Activated CD4-positive, alpha-beta T cell treated with anti-CD3 and anti-CD28 coated beads, Interleukin-2, Interleukin-4, amounts not matched to agents 100 ng/mL and 50 ng/mL, durations not matched to agents 16 hours and 8 hours (primary cell): ENCODE measurements around the gene SUMF1.
"Not testable (repeated sequence)": the region's sequence is repeated elsewhere in the genome, so short reads cannot be mapped to it uniquely, and the experiment has no call there.

Source experiments
- DNase-seq: peaks from one replicate; pipeline ENCODE4 v3.0.0-alpha.2; 2020; ENCODE audit warnings: low spot score

The SUMF1 gene

DNA sequence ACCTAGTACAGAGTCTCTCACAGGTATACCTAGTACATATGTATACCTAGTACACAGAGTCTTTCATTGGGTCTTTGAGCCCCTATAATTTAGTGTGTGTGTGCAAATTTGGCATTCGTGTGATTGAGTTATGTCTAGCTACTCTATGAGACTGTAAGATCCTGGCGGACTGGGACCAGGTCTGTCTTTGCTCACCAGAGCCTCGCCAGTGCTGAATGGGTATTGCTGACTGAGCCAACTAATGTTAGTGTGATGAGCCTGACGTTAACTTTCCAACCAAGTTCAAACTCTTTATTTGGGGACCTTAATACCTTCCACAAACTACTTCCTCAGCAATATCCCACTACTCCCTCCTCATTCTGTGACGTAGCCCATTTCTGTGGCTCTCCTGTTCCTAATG is 128.3 kb downstream of the SUMF1 start:
- no peak for DNase-seq

DNA sequence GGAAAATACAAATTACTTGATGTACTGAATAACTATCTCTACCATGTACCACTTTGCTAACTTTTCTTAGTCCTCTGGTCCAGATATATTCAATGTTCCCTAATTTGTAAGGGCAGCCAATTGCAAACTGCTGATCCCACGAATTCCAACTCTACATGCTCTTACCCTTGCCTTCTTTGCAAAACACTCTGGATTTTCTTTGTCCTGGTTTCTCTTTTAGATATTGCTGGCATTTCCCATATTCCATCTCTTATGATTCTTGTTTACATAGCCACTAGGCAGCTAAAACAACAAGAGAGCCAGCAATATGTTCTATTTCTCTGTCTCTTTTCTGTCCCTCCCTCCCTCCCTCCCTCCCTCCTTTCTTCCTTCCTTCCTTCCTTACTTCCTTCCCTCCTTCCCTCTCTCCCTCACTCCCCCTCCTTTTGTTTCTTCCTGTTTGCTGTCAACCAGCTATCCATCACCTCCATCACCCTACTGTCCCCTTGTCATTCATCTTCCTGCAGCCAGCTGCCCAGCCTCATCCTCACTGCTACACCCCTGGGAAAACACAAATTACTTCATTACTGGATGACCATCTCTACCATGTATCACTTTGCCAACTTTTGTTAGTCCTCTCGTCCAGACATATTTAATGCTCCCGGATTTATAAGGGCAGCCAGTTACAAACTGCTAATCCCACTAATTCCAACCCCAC is 130.1 kb downstream of the SUMF1 start:
- DNase-seq: no peak

DNA sequence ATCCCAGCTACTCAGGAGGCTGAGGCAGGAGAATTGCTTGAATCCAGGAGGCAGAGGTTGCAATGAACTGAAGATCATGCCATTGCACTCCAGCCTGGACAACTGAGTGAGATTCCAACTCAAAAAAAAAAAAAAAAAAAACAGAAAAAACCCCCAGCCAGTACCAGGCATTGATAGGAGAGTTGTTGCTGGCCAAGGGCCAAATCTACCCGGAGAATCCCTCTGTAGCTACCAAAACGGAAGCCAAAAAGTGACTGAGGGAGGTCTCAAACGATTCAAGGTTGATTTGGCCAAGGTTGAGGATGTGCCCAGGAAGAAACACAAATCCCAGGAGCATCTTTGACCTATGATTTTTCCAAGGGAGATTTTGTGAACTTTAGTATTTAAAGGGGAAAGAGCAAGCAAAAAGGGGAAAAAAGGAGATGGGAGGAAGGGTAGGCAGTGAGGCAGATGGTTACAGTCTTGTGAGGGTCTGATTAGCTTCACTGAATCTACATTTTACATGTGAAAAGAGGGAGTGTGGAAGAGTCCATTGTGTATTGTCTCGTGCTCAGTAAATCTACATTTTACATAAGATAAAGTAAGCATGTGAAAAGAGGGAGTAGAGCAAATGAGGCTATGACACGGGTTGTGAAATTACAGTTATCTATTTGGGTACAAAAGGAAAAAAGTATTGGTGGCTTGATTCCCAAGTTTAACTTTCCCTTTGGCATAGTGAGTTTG is 131.1 kb downstream of the SUMF1 start:
- no peak for DNase-seq

DNA sequence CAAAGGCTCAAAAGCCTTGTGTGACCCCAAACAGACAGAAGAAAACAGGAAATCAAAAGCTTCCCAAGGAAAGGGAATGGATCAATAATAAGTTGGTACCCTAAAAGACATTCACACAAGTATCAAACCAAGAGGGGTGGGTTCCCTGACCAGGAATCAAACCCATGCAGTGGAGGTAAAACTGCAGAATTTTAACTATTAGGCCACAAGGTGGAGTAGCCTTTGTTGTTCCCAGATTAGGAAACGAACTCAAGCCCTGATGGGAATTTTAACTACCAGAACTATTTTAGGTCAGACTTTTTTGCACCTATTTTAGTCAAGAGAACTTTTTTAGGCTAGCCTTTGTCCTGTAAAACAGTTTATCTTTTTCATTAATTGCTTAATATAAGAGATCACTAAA is 132.5 kb downstream of the SUMF1 start:
- no peak for DNase-seq

DNA sequence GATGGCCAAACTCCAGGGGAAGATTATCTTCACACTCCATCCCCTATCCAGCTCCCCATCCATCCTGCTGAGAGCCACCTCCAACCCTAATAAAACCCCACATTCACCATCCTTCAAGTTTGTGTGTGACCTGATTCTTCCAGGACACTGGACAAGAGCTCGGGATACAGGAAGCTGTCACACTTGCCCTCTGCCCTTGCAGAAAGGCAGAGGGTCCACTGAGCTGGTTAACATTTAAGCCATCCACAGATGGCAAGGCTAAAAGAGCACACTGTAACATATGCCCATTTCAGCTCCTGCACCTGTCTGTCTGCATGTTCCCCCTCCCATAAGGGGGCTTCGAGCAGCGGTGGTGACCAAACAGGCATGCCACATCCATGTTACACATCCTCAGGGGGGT is 134.1 kb downstream of the SUMF1 start:
- no peak for DNase-seq

DNA sequence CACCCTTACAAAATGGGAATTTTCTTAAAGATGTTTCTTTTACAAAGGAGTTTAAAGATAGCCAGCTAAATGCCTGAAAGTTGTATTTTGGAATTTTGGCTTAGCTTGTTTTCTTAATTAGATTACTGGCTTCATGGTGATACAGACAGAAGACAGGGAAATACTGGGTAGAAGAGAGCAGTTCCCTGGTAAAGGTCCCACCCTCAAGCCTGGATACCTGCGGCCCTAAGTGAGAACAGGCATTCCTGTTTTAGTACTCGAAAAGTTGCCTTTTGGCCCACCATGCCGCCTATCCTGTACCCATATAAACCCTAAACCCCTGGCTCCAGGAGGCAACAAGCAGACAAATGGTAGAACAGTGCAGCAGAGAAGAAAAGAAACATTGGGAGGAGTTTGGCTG is 134.5 kb downstream of the SUMF1 start:
- DNase-seq: no peak

DNA sequence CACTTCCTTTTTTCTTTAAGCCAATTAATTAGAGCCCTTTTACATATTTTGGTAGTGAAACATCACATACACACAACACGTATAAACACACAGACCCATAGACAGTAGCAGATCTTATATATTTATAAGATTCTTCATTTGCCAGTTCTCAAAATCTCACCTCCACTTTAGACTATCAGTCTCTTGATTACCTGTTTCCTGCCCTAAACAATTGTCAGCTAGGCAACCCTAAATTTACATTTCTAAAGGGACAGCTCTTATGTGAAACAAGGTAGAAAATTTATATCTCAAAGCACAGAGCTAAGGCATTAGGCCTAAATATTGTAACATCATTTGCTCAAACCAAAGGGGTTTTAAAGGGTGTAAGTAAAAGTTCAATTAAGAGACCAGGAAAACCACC is 135.0 kb downstream of the SUMF1 start:
- no peak for DNase-seq

DNA sequence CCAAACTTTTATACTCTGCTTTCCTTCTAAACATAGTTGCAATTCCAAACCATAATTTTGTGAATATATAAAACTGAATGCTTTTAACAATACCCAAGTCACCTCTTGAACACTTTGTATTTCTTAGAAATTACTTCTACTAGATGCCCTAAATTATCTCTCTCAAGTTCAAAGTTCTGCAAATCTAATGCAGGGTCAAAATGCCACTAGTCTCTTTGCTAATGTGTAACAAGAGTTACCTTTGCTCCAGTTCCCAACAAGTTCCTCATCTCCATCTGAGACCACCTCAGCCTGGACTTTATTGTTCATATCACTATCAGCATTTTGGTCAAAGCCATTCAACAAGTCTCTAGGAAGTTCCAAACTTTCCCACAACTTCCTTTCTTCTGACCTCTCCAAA is 137.3 kb downstream of the SUMF1 start:
- not testable (repeated sequence) for DNase-seq

DNA sequence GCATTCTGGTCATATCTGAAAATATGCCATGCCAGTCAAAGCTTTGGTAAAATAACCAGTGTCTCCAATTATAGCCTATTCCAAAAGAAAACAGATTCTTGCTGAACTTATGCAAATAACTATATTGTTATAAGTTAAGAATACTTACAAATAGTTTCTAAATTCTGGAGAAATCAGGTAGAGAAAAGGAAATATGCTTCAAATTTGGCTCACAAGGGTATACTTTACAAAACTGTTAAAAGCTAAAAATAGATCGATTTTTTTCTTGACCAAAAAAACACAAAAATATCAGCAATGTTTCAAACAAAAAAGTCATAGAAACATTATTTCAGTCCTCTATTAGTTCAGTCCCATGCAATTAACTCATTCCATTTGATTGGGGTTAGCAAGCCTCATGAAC is 140.2 kb downstream of the SUMF1 start:
- no peak for DNase-seq

DNA sequence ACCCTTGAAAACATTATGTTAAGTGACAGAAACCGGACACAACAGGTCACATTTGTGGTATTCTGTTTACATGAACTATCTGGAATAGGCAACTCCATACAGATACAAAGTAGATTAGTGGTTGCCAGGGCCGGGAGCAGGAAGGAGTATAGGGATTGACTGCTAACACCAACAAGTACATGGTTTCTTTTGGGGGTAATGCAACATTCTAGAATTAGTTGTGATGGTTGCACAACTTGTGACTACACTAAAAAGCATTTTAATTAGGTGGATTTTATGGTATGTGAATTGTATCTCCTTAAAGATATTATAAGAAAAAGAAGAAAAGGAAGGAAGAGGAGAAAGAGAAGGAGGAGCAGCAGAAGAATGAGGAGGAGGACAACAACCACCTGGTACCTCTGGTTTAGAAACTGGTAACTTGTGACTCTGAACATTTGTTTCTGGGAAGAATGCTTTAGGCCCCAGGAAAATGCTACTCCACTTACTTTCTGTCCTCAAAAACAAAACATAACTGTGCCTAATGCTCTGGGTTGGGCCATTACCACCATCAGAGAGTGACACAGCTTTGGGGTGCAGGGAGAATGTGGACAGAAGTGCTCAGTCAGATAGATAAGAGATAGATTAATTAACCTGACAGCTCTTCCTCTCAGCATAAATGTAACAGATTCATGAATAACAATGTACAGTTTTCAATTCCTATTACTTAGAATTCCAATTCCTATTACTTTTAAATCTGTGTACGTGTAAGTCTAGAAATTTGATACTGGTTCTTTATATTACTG is 143.6 kb downstream of the SUMF1 start:
- no peak for DNase-seq

DNA sequence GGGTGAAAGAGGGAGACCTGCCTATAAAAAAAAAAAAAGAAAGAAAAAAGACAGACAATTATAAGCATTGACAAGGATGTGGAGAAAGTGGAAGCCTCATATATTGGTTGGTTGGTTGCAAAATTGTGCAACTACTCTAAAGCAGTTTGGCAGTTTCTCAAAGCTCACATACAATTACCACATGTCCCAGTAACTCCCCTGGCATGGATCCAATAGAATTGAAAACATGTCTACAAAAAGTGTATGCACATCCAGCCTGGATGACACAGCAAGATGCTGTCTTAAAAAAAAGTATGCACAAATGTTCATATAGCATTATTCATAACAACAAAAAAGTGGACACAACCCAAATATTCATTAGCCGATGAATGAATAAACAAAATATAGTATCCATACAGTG is 144.4 kb downstream of the SUMF1 start:
- no peak for DNase-seq

DNA sequence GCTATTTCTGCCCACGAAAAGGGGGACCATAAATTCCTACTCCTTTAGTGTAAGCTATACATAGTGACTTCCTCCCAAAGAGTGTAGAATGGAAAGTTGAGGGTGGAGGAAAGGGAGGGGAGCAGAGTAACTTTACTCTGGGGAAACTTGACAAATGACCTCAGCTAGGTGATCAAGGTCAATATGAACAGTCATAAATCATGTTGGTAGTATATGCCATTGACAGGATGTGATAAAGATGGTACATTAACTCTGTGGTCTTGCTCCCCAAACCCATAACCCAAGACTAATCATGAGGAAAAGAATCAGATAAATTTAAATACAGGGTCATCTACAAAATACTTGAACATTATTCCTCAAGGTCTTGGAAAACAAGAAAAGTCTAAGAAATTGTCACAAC is 145.3 kb downstream of the SUMF1 start:
- no peak for DNase-seq

DNA sequence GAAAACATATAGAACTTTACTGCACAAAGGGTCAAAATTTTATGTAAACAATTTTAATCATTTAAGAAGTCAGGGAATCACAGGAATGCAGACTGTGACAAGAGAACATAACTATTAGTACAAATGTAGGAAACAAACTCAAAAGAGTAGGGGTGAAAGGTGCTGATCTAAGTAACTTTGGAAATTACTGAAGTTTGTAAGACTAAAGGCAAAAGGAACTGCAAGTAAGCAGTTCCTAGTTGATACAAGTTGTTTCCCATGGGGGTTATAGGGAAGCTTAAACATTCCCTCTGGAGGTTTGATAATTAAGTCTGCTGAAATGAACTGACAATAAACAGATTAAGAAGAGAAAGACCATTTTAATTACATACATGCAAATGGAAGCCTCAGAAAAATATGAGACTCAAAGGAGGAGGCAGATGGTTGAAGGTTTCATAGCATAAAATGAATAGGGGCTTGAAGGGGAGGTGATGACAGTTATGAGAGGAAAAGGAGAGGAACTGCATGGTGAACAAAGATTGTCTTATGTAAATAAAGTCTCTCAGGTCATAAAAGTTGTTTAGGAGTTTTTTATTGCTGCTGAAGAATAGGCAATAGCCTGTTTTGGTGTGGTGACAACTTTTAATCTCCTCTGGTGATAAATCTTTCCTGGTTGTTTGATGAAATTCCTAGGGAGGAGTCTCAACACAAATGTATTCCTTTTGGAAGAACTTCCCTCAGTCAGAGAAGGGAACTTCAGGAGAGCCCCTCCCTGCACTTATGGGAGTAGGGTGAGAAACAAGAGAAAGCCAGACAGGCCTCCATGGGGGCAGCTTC is 146.8 kb downstream of the SUMF1 start:
- no peak for DNase-seq

DNA sequence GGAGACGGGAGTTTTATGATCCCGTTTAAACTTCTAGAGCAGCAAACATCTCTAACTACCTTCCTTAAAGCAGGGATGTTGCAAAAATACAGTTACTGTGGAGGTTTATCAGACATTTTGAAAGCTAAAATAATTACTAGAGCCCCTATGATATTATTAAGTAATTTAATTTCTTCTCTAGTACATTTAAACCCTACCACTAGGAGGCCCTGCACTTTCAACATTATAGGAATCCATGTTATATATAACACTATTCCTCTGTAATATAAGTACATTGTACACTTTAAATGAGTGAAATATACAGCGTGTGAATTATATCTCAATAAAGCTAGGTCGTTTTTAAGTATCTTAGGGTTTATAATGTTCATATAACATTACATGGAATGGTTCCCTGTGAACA is 152.4 kb downstream of the SUMF1 start:
- no peak for DNase-seq

DNA sequence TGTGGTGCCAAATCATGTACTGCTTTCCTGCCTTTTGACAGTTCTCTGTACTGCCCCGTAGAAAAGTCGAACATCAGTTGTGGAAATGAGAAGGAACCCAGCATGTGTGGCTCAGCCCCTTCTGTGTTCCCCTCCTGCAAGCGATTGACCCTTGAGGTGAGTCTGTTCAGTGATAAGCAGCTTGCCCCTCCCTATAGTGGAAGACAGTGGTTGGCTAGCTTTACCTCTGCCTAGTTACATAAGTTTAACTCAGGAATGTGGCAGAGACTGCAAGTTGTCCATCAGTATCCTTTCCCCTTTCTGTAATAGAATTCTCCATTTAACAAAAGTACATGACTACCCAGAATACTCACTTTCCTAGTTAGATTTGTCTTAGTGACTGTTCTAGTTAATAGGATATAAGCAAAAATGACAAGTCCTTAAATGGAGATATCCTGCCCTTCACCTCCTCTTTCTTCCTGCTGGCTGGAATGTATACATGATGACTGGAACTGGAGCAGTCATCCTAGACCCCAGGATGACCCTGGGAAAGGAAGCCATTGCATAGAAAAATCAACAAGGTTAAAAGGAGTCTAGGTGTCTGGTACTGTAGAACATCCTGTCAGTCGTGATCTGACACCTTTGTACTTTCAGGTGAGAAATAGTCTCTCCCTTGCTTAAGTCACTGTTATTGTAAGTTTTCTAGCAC is 153.3 kb downstream of the SUMF1 start:
- no peak for DNase-seq

DNA sequence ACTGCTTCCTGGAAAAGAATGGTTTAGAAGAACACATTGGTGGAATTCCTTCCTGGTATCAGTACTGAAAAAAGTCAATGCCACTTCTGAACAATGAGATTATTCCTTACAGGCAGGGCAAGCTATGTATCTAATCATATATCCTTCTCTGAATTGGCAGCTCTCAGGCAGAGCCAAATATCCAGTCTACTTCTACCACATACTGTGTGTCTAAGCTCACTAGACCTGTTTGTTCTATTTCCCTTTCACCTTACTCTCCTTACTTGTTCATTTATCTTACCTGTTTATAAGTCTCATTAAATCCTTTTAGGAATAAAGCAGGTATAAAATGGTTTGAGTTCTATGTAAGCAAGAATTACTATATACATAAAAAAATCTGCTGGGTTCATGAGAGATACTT is 155.6 kb downstream of the SUMF1 start:
- DNase-seq: no peak
